Mesendoderm (in vitro differentiated cells): Measurements from ENCODE around the gene PGAP6.
A peak's percentile ranks its signal among the peaks of the same experiment; 100 is the strongest.
"Not testable (repeated sequence)": the region's sequence is repeated elsewhere in the genome, so short reads cannot be mapped to it uniquely, and the experiment has no call there.

Experiments used
- DNase-seq: peaks from one replicate; pipeline ENCODE4 v3.0.0; 2013
- H2AK5ac ChIP-seq: 2 replicates; pipeline ENCODE4 v1.6.1; 2013; ENCODE audit warnings: low read length, inconsistent platforms
- H2BK120ac ChIP-seq: 2 replicates; pipeline ENCODE4 v1.6.1; 2013; ENCODE audit warnings: low read depth, mild to moderate bottlenecking, low read length, moderate library complexity, mixed read lengths
- H2BK15ac ChIP-seq: replicated peaks from 2 replicates; pipeline ENCODE4 v1.6.1; 2013; ENCODE audit warnings: low read depth, mild to moderate bottlenecking, moderate library complexity
- H2BK5ac ChIP-seq: 2 replicates; pipeline ENCODE4 v1.6.1; 2013; ENCODE audit warnings: low read length, inconsistent platforms
- H3K18ac ChIP-seq: 2 replicates; pipeline ENCODE4 v1.6.1; 2013; ENCODE audit warnings: mild to moderate bottlenecking, low read length, mixed read lengths
- H3K23ac ChIP-seq: one replicate; pipeline ENCODE4 v1.6.1; 2013; ENCODE audit warnings: low read length
- H3K27ac ChIP-seq: 2 replicates; pipeline ENCODE4 v1.5.1; 2013; ENCODE audit warnings: low read depth, mild to moderate bottlenecking, inconsistent platforms, low read length, moderate library complexity
- H3K27me3 ChIP-seq: 2 replicates; pipeline ENCODE4 v1.6.1; 2013; ENCODE audit warnings: low read length, control low read depth, mild to moderate bottlenecking, inconsistent platforms; ENCODE audit not compliant: insufficient read depth, poor library complexity
- H3K36me3 ChIP-seq: 2 replicates; pipeline ENCODE4 v1.6.1; 2013; ENCODE audit warnings: low read length, inconsistent platforms; ENCODE audit not compliant: control insufficient read depth, insufficient read depth
- H3K4ac ChIP-seq: one replicate; pipeline ENCODE4 v1.6.1; 2013; ENCODE audit warnings: low read depth, mild to moderate bottlenecking, low read length, moderate library complexity
- H3K4me1 ChIP-seq: 2 replicates; pipeline ENCODE4 v1.6.1; 2013; ENCODE audit warnings: low read depth, low read length, inconsistent platforms; ENCODE audit not compliant: control insufficient read depth
- H3K4me2 ChIP-seq: 2 replicates; pipeline ENCODE4 v1.6.1; 2013; ENCODE audit warnings: low read length
- H3K4me3 ChIP-seq: 2 replicates; pipeline ENCODE4 v1.5.1; 2013; ENCODE audit warnings: mild to moderate bottlenecking, low read length
- H3K56ac ChIP-seq: one replicate; pipeline ENCODE4 v1.6.1; 2013; ENCODE audit warnings: low read length
- H3K79me1 ChIP-seq: 2 replicates; pipeline ENCODE4 v1.6.1; 2013; ENCODE audit warnings: low read length, inconsistent platforms
- H3K79me2 ChIP-seq: 2 replicates; pipeline ENCODE4 v1.6.1; 2013; ENCODE audit warnings: mild to moderate bottlenecking, low read length; ENCODE audit not compliant: control insufficient read depth, insufficient read depth
- H3K9ac ChIP-seq: 2 replicates; pipeline ENCODE4 v1.6.1; 2013; ENCODE audit warnings: low read length, inconsistent platforms
- H4K5ac ChIP-seq: one replicate; pipeline ENCODE4 v1.6.1; 2013; ENCODE audit warnings: low read length
- H4K8ac ChIP-seq: one replicate; pipeline ENCODE4 v1.6.1; 2013; ENCODE audit warnings: low read depth, mild to moderate bottlenecking, control low read depth, low read length, moderate library complexity
- WGBS: extraction: QIAGEN DNeasy Blood & Tissue Kit; methylation state at CpG from one replicate; pipeline ENCODE4 v1.1.7; 2013; ENCODE audit warnings: low lambda C conversion rate, missing lambda C conversion rate; ENCODE audit not compliant: insufficient coverage; ENCODE audit errors: extremely low coverage; 5-methylcytosine and 5-hydroxymethylcytosine counted together

PGAP6 gene

GRCh38 chr16:378821-379182, 3.0 kb downstream of the PGAP6 start:
- peaks cover 12% of the 10 kb centered on the region for H3K79me1 ChIP-seq
- no peak overlapping the region for H3K4ac ChIP-seq
- no peak overlapping the region for H3K4me2 ChIP-seq
- H3K4me1 ChIP-seq = peaks cover 4% of the 10 kb centered on the region
- H3K4me3 ChIP-seq = no peak overlapping the region
- no peak overlapping the region for H2BK120ac ChIP-seq
- H3K27me3 ChIP-seq = no peaks in the 10 kb centered on the region
- no peak overlapping the region for H4K5ac ChIP-seq
- no peak overlapping the region for H3K23ac ChIP-seq
- no peak for DNase-seq
- H3K27ac ChIP-seq = no peak overlapping the region
- peaks cover 15% of the 10 kb centered on the region for H3K36me3 ChIP-seq
- no peak overlapping the region for H2AK5ac ChIP-seq
- H2BK15ac ChIP-seq = no peak overlapping the region
- H3K18ac ChIP-seq = no peak overlapping the region
- no peak overlapping the region for H2BK5ac ChIP-seq
- no CpG with 5 or more reads among the region's 14 CpGs for WGBS
- no peak overlapping the region for H3K9ac ChIP-seq
- peaks cover 25% of the 10 kb centered on the region for H3K79me2 ChIP-seq
- peak overlapping the region; percentile 5 for H3K56ac ChIP-seq
- no peak overlapping the region for H4K8ac ChIP-seq

- not testable (repeated sequence) for H3K4me3 ChIP-seq, H4K8ac ChIP-seq, H2BK5ac ChIP-seq, H3K4me1 ChIP-seq, H3K4me2 ChIP-seq, H2AK5ac ChIP-seq, H2BK15ac ChIP-seq, H3K27me3 ChIP-seq, H3K9ac ChIP-seq, DNase-seq, H3K27ac ChIP-seq, H3K23ac ChIP-seq, H4K5ac ChIP-seq, H3K4ac ChIP-seq, H3K18ac ChIP-seq, H2BK120ac ChIP-seq
- Histone ChIP-seq H3K79me1 (peaks cover 12% of the 10 kb centered on the region), H3K36me3 (peaks cover 15% of the 10 kb centered on the region), H3K79me2 (peaks cover 25% of the 10 kb centered on the region), H3K56ac (peak overlapping the region; percentile 5)
- WGBS = no CpG with 5 or more reads among the region's 36 CpGs
These were observed 3.5 kb downstream of the PGAP6 start for GRCh38 chr16:378113-378820.

- no peaks in the 10 kb centered on the region for H3K27me3 ChIP-seq
- H3K79me2 ChIP-seq = peaks cover 25% of the 10 kb centered on the region
- no peak overlapping the region for H2BK120ac ChIP-seq
- no peak overlapping the region for H3K56ac ChIP-seq
- peaks cover 19% of the 10 kb centered on the region for H3K36me3 ChIP-seq
- H3K9ac ChIP-seq = no peak overlapping the region
- WGBS = no CpG with 5 or more reads among the region's 42 CpGs
- H2BK5ac ChIP-seq = no peak overlapping the region
- no peak overlapping the region for H3K27ac ChIP-seq
- peaks cover 12% of the 10 kb centered on the region for H3K79me1 ChIP-seq
- no peaks in the 10 kb centered on the region for H3K4me1 ChIP-seq
- no peak overlapping the region for H3K4ac ChIP-seq
- no peak overlapping the region for H3K23ac ChIP-seq
- H4K8ac ChIP-seq = no peak overlapping the region
- H2BK15ac ChIP-seq = no peak overlapping the region
- no peak overlapping the region for H3K4me2 ChIP-seq
- no peak overlapping the region for H3K18ac ChIP-seq
- no peak overlapping the region for H4K5ac ChIP-seq
- no peak for DNase-seq
- no peak overlapping the region for H3K4me3 ChIP-seq
- H2AK5ac ChIP-seq = no peak overlapping the region
These were observed 4.3 kb downstream of the PGAP6 start for GRCh38 chr16:377419-377951.

GRCh38 chr16:376817-377418, 4.9 kb downstream of the PGAP6 start:
- no peak overlapping the region for H2BK5ac ChIP-seq
- no peak overlapping the region for H3K56ac ChIP-seq
- H3K27me3 ChIP-seq = no peaks in the 10 kb centered on the region
- H3K4ac ChIP-seq = no peak overlapping the region
- DNase-seq = no peak
- no peak overlapping the region for H3K4me2 ChIP-seq
- no peak overlapping the region for H4K8ac ChIP-seq
- no peak overlapping the region for H3K4me3 ChIP-seq
- H2AK5ac ChIP-seq = no peak overlapping the region
- no peaks in the 10 kb centered on the region for H3K4me1 ChIP-seq
- H4K5ac ChIP-seq = no peak overlapping the region
- peaks cover 25% of the 10 kb centered on the region for H3K79me2 ChIP-seq
- H2BK15ac ChIP-seq = no peak overlapping the region
- no peak overlapping the region for H3K9ac ChIP-seq
- no peak overlapping the region for H3K23ac ChIP-seq
- no peak overlapping the region for H3K27ac ChIP-seq
- H2BK120ac ChIP-seq = no peak overlapping the region
- H3K18ac ChIP-seq = no peak overlapping the region
- H3K36me3 ChIP-seq = peaks cover 19% of the 10 kb centered on the region
- peaks cover 12% of the 10 kb centered on the region for H3K79me1 ChIP-seq
- no CpG with 5 or more reads among the region's 26 CpGs for WGBS

- Histone ChIP-seq H3K4me3 (no peak overlapping the region), H2AK5ac (no peak overlapping the region), H2BK120ac (no peak overlapping the region), H2BK15ac (no peak overlapping the region), H3K56ac (no peak overlapping the region), H3K27me3 (no peaks in the 10 kb centered on the region), H3K4me2 (no peak overlapping the region), H3K27ac (no peak overlapping the region), H3K4ac (no peak overlapping the region), H3K9ac (no peak overlapping the region), H3K23ac (no peak overlapping the region), H3K36me3 (peaks cover 19% of the 10 kb centered on the region), H3K79me2 (peaks cover 25% of the 10 kb centered on the region), H4K5ac (no peak overlapping the region), H3K79me1 (peaks cover 12% of the 10 kb centered on the region), H3K4me1 (no peaks in the 10 kb centered on the region), H4K8ac (no peak overlapping the region), H3K18ac (no peak overlapping the region), H2BK5ac (no peak overlapping the region)
- WGBS = no CpG with 5 or more reads among the region's 44 CpGs
- DNase-seq = no peak
These were observed 5.6 kb downstream of the PGAP6 start for GRCh38 chr16:375927-376816.
